NOMO-1 treated with dmso at 0.1 percent for 144 hours (cell line): ENCODE measurements around the gene UNC13C.
"Not testable (repeated sequence)": the region's sequence is repeated elsewhere in the genome, so short reads cannot be mapped to it uniquely, and the experiment has no call there.

Experiments used
- DNase-seq: peaks from one replicate; lab custom pipeline; 2025; ENCODE audit not compliant: unreplicated experiment; lab: John Stamatoyannopoulos, UW

UNC13C gene

DNA sequence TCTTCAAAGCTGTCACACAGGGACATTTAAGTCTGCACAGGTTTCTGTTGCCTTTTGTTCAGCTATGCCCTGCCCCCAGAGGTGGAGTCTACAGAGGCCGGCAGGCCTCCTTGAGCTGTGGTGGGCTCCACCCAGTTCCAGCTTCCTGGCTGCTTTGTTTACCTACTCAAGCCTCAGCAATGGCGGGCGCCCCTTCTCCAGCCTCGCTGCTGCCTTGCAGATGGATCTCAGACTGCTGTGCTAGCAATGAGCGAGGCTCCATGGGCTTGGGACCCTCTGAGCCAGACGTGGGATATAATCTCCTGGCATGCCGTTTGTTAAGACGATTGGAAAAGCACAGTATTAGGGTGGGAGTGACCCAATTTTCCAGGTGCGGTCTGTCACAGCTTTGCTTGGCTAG is 472.0 kb downstream of the UNC13C start:
- not testable (repeated sequence) for DNase-seq

DNA sequence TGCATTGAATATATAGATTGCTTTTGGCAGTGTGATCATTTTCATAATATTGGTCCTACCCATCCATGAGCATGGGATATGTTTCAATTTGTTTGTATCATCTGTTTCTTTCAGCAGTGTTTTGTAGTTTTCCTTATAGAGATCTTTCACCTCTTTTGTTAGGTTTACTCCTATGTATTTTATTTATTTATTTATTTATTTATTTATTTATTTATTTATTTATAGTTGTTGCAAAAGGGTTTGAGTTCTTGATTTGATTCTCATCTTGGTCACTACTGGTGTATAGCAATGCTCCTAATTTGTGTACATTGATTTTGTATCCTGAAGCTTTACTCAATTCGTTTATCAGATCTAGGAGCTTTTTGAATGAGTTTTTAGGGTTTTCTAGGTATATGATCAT is 478.2 kb downstream of the UNC13C start:
- no peak for DNase-seq

DNA sequence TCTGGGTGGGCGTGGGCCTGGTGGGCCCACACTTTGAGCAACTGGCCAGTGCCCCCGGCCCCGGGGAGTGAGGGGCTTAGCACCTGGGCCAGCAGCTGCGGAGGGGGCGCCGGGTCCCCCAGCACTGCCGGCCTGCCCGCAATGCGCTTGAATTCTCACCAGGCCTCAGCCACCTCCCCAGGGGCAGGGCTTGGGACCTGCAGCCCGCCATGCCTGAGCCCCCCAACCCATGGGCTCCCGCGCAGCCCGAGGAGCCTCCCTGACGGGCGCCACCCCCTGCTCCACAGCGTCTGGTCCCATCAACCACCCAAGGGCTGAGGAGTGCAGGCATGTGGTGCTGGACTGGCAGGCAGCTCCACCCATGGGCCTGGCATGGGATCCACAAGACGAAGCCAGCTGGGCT is 484.3 kb downstream of the UNC13C start:
- DNase-seq: no peak

DNA sequence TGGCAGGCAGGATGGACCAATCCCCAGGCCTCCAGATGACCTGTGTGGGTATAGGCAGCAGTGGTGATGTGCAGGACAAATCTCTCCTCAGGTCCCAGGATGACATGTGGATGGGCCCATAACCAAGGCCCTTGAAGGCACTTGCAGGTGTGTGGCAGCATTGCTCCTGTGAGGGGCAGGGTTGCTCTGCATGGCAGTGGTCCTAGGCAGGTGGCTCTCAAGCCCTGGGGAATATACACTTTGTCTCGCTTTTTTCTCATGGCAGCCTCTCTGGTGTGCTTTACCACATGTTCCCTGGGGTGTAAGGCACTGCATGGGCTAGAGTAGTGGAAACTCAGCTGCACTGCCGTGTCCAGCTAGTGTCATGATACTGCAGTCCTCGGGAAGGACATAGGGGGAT is 503.6 kb downstream of the UNC13C start:
- DNase-seq: no peak

DNA sequence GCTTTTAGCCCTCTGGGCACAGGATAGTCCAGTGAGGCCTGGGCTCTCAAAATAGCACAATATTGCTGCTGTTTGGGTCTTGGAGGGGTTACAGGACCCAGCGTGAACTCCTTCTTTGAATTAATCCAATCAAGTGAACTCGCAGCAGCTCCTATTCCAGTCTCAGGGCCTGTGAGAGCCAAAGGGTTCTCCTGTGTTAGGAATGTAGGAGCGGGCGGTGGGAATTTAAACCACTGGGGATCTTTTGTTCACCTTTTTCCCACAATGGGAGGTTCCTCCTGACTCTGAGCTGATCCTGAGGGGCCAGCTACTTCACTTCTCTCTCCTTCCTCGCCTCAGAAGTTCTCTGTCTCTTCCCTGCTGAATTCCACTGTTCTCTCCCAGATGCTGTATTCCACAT is 504.0 kb downstream of the UNC13C start:
- DNase-seq: no peak

DNA sequence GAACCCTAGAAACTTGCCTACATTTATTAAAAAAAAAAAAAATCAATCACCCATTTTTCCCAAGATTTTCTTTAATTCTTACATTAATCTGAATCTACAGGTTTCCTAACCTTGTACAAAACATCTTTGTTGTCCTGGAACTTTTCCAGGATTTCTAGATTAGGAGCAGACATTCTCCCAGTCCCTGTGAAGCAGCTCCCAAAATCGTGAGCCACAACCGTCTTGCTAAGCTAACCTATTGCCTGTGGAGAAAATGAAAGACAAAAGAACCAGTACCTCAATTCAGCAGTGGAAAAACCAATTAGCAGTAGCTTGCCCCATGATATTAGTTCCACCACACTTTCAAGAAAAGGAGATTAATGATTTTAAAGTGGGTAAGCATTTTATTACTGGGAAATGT is 522.1 kb downstream of the UNC13C start:
- no peak for DNase-seq

DNA sequence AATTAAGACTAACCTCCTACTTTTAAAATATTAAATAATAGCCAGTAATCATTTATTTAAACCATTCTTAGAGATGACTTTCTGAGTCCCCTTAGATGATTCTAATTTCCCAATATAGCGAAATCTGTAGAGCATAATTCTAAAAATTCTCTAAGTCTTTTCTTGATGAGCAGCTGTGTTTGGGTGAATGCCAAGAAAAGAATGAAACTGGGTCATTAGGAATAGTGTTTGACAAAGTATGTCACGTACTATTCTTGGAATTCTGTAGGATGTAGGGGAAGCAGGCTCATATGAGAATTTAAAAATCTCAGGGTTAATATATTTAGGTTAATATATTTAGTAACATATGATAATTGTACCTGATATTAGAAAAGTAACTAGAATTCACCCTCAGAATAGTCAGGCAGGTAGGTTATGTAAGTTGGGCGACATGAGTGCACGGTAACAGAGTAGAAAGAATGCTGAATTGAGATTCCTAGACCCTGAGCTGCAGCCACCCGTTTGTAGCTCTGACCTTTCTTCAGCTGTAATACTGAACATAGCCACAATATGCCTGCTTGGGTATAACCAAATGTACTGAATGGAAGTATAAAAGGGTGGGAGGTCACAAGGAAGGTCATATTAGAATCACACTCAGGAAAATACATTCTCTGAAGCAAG is 524.3 kb downstream of the UNC13C start:
- no peak for DNase-seq

DNA sequence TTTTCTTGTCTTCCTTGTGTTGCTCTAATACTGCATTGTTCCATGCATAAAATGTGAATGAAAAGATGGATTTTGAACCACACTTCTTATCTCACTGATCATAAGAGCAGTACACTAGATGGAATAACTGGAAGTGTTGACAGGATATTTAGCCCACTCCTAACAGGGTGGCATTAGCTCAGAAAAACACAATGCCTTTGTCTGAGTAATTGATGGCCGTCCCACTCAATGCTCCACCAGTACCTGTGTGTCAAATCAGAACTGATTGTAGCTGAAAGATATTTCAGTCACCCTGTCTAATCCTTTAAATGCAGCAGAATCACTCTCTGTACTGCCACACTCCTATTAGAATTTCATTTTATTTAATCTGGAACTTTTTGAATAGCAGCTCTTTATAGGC is 526.5 kb downstream of the UNC13C start:
- DNase-seq: no peak

DNA sequence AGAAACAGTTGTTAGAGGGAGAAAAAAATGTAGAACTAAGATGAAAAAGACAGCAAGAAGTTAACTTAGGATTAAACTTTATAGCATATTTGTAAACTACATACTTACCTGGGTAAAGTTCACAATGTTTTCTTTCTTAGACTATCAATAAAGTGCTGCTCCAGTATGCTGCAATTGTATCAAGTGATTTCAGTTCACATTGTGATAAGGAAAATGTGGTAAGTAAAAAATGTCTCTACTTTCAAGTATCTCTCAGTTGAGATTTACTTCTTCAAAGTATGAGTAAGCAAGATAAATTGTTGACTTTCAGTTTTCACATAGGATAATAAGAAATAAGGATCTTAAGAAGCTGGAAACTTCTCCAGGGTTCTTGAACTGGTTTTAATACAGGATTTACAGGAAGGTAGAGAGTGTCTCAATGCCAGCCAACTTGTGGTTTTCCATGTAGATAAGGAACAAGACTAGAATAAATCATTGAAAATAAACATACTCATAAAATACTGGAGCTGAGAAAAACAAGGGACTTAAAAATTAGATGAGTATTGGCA is 528.8 kb downstream of the UNC13C start:
- no peak for DNase-seq

DNA sequence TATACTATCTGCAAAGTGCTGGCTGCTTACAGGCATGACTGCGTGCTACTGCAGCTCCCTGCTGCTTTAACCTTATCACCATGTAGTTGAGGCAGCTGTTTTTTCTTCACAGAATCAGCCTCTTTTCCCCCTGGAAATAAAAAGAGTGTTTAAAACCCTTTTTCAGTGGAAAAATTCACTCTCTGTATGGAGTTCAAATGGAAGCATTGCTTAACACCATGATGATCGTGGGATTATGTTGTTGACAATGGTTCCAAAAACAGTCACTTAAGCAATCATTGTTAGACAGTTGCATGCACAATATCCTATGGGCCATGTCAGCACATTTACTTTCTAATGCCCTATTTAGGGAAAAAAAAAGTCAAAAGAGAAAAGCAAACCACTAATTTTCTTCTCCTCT is 536.4 kb downstream of the UNC13C start:
- no peak for DNase-seq

DNA sequence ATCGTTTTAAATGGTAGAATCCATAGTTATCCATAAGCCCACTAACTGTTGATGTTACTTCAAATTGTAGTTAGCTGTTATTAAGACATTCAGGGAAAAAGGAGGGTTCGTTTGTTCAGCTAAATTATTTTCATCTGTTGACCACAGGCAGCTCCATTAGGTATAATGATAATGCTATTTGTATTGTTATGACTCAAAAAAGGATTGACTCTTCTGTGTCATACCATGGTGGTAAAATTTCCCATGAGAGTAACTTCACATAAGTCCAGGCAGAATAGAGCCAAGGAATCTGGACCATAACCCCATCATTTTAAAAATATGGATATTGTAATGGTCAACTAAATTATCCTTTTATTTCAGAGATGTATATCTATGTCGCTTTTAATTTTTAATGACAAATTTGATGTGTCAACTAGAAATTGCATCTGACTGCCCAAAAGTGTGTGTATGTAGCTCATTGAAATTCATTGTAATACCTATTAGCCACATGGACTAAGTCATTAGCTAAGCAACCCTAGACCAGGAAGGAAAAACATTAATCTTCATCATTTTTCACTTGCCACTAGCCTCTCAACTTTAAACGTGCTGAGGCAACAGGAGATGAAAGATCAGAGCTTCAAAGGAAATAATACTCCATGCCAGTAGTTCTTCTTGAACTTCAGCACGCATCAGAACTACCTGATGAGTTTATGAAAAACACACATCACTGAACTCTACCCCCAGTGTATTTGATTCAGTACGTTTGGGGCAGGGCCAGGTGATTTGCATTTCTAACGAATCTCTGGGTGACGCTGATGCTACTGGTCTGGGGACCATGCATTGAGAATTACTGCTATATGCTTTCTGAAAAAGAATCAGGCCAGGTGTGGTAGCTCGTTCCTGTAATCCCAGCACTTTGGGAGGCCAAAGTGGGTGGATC is 537.7 kb downstream of the UNC13C start:
- DNase-seq: no peak

DNA sequence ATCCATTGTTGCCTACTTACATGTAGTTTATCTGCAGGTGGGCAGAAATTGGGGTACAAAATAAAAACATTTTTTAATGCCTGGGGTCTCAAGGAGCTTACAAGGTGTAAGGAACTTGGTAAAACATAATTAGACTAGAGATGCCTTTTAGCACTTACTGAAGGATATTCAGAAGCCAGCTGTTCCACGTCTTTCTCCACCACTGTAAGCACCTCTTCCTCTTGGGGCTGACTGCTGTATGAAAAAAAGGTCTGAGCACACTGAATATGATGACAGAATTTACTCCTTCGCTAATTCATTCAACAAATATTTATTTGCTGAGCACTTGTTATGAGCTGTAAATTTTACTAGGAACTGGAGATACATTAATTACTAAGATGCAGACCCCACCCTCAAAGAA is 539.1 kb downstream of the UNC13C start:
- DNase-seq: no peak

DNA sequence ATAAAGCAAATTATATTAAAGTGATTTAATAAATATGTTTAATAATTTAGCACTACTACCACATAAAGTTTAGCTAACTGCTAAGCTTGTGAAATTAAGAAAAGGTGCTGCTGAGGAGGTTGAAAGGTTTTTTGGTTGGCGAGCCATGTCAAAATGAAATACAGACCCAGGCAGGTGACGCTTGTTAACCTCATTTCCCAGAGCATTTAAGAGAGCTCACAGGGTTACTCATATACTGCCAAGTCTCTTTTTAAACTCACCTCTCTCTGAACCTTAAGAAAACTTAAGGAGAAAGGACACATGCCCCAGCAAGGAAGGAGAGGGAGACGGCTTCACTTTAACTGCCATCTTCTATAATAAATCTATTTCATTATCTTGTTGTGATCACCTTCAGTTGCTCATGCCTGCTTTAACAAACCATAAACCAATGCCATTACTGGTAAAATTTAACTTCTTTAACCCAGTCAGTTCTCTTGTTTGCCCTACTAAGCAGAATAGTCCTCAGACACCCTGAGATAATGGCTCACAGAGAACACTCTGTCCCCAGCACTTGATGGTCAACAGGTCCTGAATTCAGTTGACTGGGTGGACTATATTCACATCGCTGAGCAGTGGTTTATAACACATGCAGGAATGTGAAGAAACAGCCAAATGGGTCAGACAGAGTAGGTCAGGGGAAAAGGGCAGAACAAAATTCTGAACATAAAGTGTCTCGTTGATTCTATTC is 540.1 kb downstream of the UNC13C start:
- no peak for DNase-seq

DNA sequence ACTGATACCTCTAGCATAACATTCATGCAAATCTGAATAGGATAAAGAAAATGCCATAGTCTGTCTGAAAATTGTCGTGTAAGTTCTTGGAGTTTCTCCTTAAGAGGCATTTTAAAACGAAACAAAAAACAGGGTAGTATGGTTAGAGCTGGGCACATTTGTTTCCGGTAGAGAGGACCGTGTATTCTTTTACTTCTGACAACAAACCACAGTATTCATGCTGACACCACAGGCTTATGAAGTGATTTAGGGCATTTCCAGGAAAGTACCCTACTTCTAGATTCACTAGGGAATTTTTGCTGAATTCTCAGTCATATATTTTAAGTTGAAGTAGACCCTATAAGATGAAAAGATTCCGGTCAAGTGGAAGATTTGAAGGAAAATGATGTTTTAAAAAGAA is 541.3 kb downstream of the UNC13C start:
- no peak for DNase-seq

DNA sequence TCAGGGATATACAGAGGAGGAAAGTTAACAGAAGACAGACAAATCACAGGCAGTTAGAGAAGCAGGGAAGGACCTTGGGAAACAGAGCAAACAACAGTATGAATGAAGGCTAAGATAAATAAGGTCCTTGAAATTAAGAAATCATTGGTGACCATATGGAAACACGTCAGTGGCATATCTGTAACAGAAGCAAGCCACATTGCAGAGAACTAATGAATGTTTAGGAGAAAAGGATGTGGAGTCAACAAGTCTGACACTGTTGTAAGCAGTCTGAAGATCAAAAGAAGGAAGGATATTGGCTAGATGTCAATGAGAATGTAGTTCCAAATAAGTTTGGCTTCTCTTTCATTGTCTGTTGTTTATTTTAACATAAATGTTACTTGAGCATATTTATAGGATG is 542.4 kb downstream of the UNC13C start:
- DNase-seq: no peak

DNA sequence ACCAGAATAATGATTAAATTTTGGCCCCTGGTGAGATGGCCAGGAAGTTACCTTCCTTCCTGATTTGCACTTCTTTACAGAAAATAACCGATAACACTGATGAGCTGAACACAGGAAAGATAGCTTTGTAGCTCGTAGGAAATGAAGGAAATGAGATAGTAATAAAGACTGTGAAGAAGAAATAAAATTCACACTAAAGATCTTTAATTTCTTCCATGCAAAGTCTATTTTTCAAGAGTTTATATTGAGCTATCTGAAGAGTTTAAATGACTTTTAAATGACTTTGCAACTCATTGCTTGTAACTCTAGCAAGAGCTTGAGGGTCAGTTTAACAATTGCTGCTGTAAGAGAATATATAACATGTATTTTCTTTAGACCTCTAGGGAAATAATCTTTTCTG is 543.0 kb downstream of the UNC13C start:
- DNase-seq: no peak

DNA sequence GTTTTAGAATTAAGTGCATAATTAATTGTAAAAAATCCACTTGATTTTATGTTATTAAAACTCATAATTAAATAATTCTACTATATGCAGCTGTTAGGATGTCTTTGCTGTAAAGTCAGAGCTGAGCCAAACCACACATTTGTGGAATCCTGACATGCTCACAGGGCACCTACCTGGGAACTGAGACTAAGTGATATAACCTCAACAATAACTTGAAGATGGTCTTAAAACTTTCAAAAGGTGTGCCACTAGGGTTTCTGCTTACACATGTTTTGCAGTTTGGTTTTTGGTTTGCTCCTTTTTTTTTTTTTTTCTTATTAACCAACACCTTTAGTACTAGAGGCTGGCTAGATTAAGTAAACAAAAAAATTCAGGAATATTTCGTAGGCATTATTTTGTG is 549.8 kb downstream of the UNC13C start:
- no peak for DNase-seq

DNA sequence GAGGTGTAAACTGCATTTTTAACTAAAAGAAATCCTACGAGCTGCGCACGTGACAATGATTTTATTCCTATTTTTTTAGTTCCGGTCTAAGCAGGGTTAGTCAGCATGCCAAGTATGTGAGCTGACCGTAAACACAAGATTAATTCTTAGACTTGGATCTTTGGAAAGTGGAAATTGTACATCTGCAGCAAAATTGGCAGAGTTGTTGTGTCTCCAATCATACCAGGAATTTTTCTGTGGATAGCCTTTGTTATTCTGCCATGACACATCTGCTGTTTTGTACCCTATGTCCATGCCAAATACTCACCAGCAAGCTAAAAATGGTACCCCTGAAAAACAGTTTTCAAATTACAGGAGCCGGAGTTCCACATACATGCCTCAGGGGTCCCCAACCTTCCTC is 562.5 kb downstream of the UNC13C start:
- no peak for DNase-seq

DNA sequence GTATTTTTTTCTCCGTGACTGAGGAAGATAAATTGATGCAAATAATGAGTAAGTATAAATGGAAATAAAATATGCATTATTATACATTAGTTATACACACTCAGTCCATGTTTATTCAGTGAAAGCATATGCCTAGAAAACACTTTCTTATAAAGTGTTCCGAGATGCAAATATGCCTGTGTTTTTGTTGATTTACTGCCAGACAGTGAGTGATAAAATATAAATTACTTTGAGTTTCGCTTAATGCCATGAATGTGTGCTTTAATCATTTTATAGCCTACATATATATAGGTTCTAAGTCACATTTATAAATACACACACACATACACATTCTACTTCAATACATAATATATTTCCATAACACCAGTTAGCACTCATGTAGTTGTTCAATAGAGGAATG is 569.2 kb downstream of the UNC13C start:
- no peak for DNase-seq

DNA sequence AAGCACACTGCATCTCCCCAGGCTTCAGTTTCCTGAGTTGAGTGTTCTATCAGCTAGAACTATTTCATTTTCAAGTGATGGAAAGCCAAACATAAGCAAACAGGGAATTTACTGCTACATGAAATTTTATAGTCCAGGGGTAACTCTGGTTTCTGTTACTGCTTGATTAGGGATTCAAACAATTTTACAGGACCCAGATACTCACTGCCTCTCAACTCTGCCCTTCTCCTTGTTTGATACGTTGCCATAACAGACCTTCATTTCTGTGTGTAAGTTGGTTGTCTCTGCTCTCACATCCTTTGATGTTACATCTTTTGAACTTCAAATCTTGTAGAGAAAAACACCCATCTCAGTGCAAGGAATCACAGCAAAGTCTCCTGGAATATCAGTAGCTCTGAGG is 572.7 kb downstream of the UNC13C start:
- no peak for DNase-seq

DNA sequence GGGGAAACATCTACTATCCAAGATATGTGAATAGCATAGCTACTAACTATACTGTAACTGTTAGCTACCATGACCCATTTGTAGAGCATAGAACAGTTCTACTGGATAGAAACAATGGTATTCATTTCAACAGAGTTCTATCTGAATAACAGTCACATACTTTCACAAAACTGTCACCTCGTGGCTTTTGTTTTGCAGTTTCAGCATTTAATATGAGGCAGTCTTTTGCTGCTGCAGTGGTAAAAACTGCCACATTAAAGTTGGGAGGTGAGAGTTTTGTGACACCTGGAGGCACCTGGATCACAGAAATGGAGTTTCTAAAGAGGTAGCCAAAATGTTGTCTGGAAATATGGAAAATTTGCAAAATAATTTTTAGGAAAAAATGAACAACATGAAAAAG is 578.0 kb downstream of the UNC13C start:
- DNase-seq: no peak
